ENCODE measurements around the gene ADCY4.

ADCY4 gene

DNA sequence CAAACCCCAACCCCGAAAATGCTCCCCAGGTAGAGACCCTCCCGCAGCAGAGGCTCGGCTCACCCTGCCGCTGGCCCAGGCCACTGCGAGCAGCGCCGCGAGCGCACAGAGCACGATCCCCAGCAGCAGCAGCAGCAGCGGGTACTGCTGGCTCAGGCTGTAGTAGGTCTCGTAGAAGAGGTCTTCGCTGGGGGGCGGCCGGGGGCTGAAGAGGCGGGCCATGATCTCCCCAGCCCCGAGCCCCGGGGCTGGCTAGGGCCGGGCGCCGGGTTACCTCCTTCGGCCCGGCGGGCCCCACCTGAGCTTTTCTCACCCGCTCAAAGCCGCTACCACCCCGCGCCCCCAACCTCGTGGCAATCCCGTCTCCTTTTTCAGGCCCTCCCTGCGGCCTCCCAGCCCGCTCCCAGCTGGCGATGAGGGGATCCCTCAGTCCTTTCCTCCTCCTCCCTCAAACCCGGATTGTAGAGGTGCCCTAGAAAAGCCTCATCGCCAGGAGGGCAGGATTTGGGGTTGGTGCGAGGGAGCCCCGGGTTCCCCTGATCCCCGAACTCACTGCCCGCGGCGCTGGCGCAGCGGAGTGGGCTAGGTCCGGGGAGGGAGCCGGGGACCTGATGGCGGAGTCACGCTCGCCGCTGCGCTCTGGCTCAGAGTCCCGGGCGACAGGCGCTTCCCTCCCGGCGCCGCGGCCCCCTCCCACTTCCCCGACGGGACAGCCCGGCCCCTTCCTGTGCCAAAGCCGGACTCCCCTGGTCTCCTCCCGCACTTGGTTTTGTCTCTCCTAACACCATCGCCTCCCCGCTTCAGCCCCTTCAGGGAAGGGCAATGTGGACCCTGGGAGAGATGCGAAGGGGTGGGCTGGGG, at the start of gene ADCY4:
TSS of gene ADCY4 (minus strand) at position 641 of the 861 bp plus-strand sequence. CDS start at position 222, 419 bp downstream.
- TF ChIP-seq ZFP30 (CRISPR knock-in tag; IDR thresholded peaks at IDR 0.05) (no peak), ZFP3 (CRISPR knock-in tag; IDR thresholded peaks at IDR 0.05) (no peak), ZNF565 (CRISPR knock-in tag; conservative IDR thresholded peaks at IDR 0.05; ENCODE audit: low read depth) (no peak), ARNTL (CRISPR knock-in tag; IDR thresholded peaks at IDR 0.05; ENCODE audit: borderline replicate concordance, low read depth) (no peak), OSR1 (CRISPR knock-in tag; IDR thresholded peaks at IDR 0.05) (no peak), ZNF70 (CRISPR knock-in tag; IDR thresholded peaks at IDR 0.05) (no peak)
- ATAC-seq, result peak; percentile 37

DNA sequence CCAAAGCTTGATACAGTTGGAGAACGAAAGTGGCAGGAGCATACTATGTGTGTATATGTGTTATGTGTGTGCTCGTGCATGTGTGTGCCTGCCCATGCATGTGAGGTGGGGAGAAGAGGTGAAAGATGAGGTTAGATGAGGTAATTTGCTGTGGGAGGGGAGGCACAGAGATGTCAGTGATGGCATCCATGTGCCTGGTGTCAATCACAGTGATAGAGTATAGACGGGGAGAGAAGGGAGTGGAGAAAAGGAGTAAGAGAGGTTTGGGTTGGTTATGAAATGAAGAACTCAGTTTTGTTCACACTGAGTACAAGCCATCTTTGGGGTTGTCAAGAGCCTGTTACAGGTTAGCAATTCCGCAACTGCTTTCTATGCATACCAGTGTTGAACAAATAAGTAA, 49.3 kb upstream of the ADCY4 start:
- no peak for ATAC-seq
- TF ChIP-seq OSR1 (CRISPR knock-in tag; IDR thresholded peaks at IDR 0.05) (no peak), BACH2 (CRISPR knock-in tag; IDR thresholded peaks at IDR 0.05; ENCODE audit: borderline replicate concordance) (no peak), ZNF70 (CRISPR knock-in tag; IDR thresholded peaks at IDR 0.05) (no peak), PPARA (CRISPR knock-in tag; IDR thresholded peaks at IDR 0.05; ENCODE audit: borderline replicate concordance) (no peak), ZFP3 (CRISPR knock-in tag; IDR thresholded peaks at IDR 0.05) (no peak), SNAI2 (CRISPR knock-in tag; IDR thresholded peaks at IDR 0.05) (no peak), ZFP30 (CRISPR knock-in tag; IDR thresholded peaks at IDR 0.05) (no peak), RARB (CRISPR knock-in tag; IDR thresholded peaks at IDR 0.05) (no peak), TCF4 (CRISPR knock-in tag; IDR thresholded peaks at IDR 0.05; ENCODE audit: borderline replicate concordance) (no peak), ISL1 (CRISPR knock-in tag; IDR thresholded peaks at IDR 0.05) (no peak), ESRRG (CRISPR knock-in tag; IDR thresholded peaks at IDR 0.05) (no peak), ZC3H10 (CRISPR knock-in tag; IDR thresholded peaks at IDR 0.05) (no peak)
- TF ChIP-seq, protein P1, sequence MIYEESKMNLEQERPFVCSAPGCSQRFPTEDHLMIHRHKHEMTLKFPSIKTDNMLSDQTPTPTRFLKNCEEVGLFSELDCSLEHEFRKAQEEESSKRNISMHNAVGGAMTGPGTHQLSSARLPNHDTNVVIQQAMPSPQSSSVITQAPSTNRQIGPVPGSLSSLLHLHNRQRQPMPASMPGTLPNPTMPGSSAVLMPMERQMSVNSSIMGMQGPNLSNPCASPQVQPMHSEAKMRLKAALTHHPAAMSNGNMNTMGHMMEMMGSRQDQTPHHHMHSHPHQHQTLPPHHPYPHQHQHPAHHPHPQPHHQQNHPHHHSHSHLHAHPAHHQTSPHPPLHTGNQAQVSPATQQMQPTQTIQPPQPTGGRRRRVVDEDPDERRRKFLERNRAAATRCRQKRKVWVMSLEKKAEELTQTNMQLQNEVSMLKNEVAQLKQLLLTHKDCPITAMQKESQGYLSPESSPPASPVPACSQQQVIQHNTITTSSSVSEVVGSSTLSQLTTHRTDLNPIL (CRISPR knock-in tag; IDR thresholded peaks at IDR 0.05; ENCODE audit: low read depth), result no peak
- TF ChIP-seq, protein P2, sequence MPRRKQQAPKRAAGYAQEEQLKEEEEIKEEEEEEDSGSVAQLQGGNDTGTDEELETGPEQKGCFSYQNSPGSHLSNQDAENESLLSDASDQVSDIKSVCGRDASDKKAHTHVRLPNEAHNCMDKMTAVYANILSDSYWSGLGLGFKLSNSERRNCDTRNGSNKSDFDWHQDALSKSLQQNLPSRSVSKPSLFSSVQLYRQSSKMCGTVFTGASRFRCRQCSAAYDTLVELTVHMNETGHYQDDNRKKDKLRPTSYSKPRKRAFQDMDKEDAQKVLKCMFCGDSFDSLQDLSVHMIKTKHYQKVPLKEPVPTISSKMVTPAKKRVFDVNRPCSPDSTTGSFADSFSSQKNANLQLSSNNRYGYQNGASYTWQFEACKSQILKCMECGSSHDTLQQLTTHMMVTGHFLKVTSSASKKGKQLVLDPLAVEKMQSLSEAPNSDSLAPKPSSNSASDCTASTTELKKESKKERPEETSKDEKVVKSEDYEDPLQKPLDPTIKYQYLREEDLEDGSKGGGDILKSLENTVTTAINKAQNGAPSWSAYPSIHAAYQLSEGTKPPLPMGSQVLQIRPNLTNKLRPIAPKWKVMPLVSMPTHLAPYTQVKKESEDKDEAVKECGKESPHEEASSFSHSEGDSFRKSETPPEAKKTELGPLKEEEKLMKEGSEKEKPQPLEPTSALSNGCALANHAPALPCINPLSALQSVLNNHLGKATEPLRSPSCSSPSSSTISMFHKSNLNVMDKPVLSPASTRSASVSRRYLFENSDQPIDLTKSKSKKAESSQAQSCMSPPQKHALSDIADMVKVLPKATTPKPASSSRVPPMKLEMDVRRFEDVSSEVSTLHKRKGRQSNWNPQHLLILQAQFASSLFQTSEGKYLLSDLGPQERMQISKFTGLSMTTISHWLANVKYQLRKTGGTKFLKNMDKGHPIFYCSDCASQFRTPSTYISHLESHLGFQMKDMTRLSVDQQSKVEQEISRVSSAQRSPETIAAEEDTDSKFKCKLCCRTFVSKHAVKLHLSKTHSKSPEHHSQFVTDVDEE (CRISPR knock-in tag; IDR thresholded peaks at IDR 0.05), result no peak
- TF ChIP-seq, protein P3, sequence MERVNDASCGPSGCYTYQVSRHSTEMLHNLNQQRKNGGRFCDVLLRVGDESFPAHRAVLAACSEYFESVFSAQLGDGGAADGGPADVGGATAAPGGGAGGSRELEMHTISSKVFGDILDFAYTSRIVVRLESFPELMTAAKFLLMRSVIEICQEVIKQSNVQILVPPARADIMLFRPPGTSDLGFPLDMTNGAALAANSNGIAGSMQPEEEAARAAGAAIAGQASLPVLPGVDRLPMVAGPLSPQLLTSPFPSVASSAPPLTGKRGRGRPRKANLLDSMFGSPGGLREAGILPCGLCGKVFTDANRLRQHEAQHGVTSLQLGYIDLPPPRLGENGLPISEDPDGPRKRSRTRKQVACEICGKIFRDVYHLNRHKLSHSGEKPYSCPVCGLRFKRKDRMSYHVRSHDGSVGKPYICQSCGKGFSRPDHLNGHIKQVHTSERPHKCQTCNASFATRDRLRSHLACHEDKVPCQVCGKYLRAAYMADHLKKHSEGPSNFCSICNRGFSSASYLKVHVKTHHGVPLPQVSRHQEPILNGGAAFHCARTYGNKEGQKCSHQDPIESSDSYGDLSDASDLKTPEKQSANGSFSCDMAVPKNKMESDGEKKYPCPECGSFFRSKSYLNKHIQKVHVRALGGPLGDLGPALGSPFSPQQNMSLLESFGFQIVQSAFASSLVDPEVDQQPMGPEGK (CRISPR knock-in tag; IDR thresholded peaks at IDR 0.05; ENCODE audit: borderline replicate concordance), result no peak
- TF ChIP-seq, protein P4, sequence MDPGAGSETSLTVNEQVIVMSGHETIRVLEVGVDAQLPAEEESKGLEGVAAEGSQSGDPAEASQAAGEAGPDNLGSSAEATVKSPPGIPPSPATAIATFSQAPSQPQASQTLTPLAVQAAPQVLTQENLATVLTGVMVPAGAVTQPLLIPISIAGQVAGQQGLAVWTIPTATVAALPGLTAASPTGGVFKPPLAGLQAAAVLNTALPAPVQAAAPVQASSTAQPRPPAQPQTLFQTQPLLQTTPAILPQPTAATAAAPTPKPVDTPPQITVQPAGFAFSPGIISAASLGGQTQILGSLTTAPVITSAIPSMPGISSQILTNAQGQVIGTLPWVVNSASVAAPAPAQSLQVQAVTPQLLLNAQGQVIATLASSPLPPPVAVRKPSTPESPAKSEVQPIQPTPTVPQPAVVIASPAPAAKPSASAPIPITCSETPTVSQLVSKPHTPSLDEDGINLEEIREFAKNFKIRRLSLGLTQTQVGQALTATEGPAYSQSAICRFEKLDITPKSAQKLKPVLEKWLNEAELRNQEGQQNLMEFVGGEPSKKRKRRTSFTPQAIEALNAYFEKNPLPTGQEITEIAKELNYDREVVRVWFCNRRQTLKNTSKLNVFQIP (CRISPR knock-in tag; IDR thresholded peaks at IDR 0.05; ENCODE audit: borderline replicate concordance, low read depth), result no peak

DNA sequence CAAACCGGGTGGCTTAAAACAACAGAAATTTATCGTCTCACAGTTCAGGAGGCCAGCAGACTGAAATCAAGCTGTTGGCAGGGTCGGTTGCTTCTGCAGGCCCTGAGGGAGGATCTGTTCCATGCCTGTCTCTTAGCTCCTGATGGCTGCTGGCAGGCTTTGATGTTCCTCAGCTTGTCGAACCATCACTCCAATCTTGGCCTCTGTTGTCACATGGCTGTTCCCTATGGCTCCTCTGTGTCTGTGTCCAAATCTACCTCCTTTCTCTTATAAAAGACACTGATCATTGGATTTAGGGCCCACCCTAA, 47.1 kb upstream of the ADCY4 start:
- ATAC-seq, result no peak
- TF ChIP-seq, protein P3 (CRISPR knock-in tag; IDR thresholded peaks at IDR 0.05; ENCODE audit: borderline replicate concordance), result no peak
- TF ChIP-seq ZNF70 (CRISPR knock-in tag; IDR thresholded peaks at IDR 0.05), result no peak

Data from SK-N-SH treated with all-trans-retinoic acid at 6 μM for 48 hours (cell line).